Stimulated activated CD8-positive, alpha-beta memory T cell treated with anti-CD3 and anti-CD28 coated beads, Interleukin-2, amount 100 ng/mL, for 1 hour (primary cell): ENCODE measurements around the gene RNPS1.

Experiments
- DNase-seq, 2 donors: peaks; one replicate each; pipeline ENCODE4 v3.0.0-alpha.2; 2020; ENCODE audit warnings: low read depth in 2 of 2

The RNPS1 gene

GRCh38 chr16:2213817-2214718 lies 53.9 kb downstream of the RNPS1 start:
- no peak for DNase-seq

DNA sequence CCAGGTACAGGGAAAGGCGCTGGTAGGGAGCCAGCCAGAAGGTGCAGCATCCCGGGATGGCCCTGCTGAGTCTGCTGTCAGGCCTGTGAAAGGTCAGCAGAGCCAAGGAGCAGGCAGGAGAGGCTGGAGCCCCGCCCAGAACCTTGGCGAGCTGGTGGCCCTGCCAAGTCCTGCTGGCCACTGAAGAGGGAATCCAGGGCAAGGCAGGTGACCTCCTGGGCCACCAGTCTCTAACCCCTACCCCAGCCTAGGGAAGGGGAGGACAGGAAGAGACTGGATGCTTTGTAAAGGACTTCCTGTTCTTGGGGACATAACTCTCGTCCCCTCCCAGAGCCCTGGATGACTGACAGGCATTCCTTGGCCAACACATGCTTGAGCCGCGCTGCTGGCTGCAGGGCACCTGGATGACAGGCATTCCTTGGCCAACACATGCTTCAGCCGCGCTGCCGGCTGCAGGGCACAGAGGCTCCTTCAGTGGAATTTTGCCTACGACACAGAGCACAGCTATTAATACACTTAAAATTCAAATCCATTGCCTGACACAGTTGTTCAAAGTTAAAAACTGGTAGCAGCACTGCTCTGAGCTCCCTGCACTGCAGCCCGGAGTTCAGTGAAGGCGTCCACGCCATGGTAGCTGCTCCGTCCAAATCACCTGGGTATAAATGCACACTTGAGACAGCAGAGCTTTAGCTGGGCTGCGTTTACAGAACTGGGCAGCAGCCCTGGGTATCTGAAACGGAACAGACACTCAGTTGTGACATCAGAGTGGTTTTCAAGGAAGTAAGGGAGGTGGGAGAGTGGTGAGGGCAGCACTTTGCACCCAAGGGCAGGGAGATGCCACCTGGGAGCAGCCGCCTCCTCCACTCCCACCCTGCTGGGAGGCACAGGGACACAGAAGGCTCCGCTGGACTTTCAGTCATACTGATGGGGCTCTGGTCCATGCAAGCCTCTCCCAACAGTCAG lies 55.3 kb downstream of the RNPS1 start:
- no peak for DNase-seq

- no peak for DNase-seq
Measured at GRCh38 chr16:2211923-2212347, 56.0 kb downstream of the RNPS1 start.

GRCh38 chr16:2210386-2211365 lies 57.2 kb downstream of the RNPS1 start, which contains the start of gene BRICD5:
Gene BRICD5, minus strand, starts transcription at chr16:2210863. Its CDS starts 30 bp downstream, at chr16:2210833.
- no peak for DNase-seq

DNA sequence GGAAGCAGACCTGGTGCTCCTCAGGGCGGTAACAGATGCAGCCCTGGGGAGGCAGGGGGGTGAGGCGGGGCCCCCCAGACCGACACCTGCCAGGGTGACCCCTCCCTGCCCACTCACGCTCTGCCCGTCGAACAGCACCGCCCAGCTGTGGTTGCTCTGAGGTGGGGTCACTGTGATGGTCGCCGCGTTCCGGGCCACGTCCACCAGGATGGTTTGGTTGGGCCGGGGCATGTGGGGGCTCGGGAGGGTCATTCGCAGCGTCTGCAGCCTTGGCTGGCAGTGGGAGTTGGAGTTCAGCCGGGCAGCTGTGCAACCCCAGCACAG lies 58.0 kb downstream of the RNPS1 start:
- DNase-seq: no peak

- no peak for DNase-seq
Measured at GRCh38 chr16:2209258-2210008, 58.5 kb downstream of the RNPS1 start.

- no peak for DNase-seq
Measured at GRCh38 chr16:2208772-2209171, 59.2 kb downstream of the RNPS1 start.

DNA sequence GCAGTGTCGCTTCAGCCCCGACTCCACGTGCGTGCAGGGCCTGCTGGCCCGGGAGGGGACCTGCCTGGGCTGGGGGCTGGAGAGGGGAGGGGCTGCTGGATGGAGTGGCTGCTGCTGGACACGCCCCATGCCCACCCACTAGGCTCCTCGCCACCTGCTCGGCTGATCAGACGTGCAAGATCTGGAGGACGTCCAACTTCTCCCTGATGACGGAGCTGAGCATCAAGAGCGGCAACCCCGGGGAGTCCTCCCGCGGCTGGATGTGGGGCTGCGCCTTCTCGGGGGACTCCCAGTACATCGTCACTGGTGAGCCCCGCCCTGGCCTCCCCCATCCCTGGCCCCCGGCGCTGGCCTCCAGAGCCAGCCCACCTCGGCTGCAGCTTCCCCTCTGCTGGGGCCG lies 59.6 kb downstream of the RNPS1 start:
- DNase-seq: no peak

DNA sequence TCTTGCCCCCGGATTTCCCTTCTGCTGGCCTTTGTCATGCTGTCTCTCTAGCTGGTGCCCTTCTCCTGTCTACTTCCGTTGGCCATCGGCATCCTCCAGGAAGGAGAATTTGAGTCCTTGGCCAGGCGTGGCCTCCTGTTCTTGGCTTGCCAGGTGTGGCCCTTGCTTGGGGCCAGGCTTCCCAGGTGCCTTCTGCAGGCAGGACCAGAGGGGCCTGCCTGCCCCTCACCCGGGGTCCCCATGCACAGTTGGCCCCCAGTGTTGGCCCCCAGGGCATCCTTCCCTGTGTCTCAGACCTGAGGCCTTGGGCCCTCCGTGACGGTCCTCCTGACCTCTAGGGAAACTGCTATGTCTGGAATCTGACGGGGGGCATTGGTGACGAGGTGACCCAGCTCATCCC lies 60.1 kb downstream of the RNPS1 start:
- DNase-seq: no peak

DNA sequence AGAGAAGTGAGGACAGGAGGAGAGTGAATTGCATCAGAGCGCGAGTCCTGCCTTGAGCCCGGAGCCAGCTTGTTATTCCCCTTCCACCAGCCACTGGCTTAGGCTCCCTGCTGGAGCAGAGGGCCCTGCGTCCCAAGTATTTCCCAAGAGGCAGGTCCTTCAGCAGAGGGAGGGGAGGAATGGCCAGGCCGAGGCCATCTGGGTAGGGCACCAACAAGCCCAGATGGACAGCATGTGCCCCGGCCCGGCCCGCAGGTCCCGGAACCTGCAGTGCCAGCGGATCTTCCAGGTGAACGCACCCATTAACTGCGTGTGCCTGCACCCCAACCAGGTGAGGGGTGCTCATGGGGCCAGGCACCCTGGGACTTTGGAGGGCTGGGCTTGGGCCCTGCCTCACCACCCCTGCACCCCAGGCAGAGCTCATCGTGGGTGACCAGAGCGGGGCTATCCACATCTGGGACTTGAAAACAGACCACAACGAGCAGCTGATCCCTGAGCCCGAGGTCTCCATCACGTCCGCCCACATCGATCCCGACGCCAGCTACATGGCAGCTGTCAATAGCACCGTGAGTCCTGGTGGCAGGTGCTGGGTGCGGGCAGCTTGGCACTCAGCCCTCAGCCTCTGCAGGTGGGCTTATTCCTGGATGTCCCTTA lies 61.0 kb downstream of the RNPS1 start:
- DNase-seq: no peak

DNA sequence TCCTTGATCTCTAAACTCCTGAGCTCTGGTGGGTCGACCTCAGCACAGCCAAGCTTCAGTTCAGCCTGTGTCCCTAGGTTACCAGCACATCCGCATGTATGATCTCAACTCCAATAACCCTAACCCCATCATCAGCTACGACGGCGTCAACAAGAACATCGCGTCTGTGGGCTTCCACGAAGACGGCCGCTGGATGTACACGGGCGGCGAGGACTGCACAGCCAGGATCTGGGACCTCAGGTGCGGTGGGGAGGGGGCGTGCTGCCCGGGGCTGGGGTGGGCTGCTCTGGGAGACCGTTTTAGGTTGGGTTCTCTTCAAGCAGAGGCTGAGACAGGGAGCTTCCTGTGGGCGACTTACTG lies 61.5 kb downstream of the RNPS1 start:
- no peak for DNase-seq

GRCh38 chr16:2205967-2206313 lies 62.0 kb downstream of the RNPS1 start:
- DNase-seq: no peak

- peak; percentile 80 to 84 for DNase-seq
Measured at GRCh38 chr16:2205104-2205966, 62.6 kb downstream of the RNPS1 start, which contains the start of gene MLST8. Gene MLST8, plus strand, starts transcription at chr16:2205454. Its CDS starts 632 bp downstream, at chr16:2206086.

DNA sequence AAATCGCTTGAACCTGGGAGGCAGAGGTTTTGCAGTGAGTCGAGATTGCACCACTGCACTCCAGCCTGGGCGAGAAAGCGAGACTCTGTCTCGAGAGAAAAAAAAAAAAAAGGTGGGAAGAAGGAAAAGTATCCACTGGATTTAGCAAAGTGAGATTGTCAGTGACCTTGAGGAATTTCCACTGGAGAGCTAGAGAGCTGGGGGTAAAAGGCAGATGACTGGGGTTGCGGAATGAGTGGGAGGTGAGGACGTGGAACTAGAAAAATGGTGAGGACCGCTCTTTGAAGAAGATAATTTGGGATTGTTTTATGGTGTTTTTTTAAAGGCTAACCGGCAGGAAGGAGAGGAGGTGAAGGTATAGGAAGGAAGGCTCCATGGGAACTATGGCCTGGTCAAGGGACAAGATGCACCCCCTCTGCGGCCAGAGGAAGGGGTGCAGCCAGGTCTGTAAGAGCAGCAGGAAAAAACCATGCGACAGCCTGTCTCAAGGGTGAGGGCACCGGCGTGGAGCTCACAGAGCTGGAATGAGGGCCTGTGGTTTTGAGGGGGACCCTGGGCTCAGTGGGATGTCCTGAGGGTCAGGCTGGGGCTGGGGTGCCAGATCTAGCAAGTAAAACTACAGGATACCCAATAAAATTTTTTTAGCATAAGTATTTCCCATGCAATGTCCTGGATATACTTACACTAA lies 63.4 kb downstream of the RNPS1 start:
- DNase-seq: no peak
